ENCODE results near the gene PRDX5.

The PRDX5 gene

DNA sequence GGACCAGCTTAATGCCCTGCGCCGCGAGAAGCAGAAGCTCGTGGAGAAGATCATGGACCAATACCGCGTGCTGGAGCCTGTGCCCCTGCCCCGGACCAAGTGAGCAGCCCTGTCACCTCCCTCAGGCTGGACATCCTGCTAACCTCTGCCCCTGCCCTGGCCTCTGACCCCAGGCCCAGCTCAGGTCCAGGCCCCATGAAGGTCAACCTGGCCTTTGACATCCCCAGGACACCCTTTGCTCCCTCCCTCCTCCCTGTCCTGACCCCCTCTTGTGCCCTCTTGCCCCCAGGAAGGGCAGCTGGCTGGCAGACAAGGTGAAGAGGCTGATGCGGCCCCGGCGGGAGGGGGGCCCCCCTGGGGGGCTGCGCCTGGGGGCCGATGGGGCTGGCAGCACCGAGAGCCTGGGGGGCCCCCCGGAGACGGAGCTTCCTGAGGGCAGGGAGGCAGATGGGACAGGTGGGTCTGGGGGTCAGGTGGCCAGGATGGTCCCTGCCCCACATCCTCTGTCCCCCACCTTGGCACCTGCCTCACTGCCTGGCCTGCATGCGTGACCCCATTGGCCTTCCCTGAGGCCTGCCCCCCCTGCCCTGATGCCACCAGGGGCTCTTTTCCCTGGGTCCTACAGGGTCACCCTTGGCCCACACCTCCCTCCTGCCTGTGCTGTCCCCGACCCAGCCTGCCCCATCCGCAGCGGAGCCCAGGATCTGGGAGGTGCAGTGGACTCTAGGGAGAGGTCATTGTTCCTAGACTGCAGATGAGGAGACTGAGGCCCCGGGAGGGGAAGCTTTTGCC is 36.0 kb downstream of the PRDX5 start:
- Histone ChIP-seq H3K4me1 (ENCODE audit: control insufficient read depth, insufficient read depth, low read length, unreplicated experiment) (peaks cover 27% of the 10 kb centered on the region), H3K4me3 (ENCODE audit: low read depth, low read length) (no peak overlapping the region), H3K27ac (ENCODE audit: low read depth, low read length) (no peak overlapping the region), H3K27me3 (ENCODE audit: insufficient read depth, low read length) (no peaks in the 10 kb centered on the region), H3K79me2 (ENCODE audit: control insufficient read depth, insufficient read depth, low read length, unreplicated experiment) (no peaks in the 10 kb centered on the region), H3K36me3 (ENCODE audit: insufficient read depth, low read length) (no peaks in the 10 kb centered on the region), H2AFZ (ENCODE audit: low read length, unreplicated experiment) (no peak overlapping the region)

DNA sequence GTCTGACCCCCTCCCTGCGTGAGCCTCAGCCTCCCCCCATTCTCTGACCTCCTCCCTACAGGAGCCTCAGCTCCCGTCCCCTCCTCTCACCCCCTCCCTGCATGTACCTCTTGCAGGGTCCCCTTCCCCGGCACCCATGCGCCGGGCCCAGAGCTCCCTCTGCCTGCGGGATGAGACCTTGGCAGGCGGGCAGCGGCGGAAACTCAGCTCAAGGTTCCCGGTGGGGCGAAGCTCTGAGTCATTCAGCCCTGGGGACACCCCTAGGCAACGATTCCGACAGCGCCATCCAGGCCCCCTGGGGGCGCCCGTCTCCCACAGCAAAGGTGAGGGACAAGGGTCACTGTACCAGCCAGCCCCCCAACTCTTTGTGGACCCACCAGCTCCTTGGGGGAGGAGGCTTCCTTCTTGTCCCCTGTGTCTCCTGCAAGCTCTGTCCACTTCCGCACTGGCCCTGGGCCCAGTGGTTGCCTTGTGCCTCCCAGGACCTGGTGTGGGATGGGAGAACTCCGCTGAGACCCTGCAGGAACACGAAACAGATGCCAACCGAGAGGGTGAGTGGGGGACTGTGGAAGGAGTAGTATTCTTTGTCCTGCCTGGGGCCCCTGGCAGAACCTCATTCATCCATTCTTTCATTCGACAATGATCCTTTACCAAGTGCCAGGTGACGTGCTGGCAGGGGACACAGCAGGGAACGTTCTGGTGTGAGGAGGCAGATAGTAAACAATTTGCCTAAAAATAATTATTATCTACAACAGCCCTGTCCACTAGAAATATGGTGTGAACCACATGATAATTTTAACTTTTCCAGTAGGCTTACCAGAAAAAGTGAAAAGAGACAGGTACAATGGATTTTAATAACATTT is 37.4 kb downstream of the PRDX5 start:
- H3K36me3 ChIP-seq (ENCODE audit: insufficient read depth, low read length) = no peaks in the 10 kb centered on the region
- no peaks in the 10 kb centered on the region for H3K27me3 ChIP-seq (ENCODE audit: insufficient read depth, low read length)
- peaks cover 35% of the 10 kb centered on the region for H3K4me1 ChIP-seq (ENCODE audit: control insufficient read depth, insufficient read depth, low read length, unreplicated experiment)
- H3K79me2 ChIP-seq (ENCODE audit: control insufficient read depth, insufficient read depth, low read length, unreplicated experiment) = peaks cover 13% of the 10 kb centered on the region
- H3K27ac ChIP-seq (ENCODE audit: low read depth, low read length) = peak overlapping the region; percentile 15; the same call in 1 of the 2 replicates
- peak overlapping the region; percentile 78 for H2AFZ ChIP-seq (ENCODE audit: low read length, unreplicated experiment)
- peak overlapping the region; percentile 69 for H3K4me3 ChIP-seq (ENCODE audit: low read depth, low read length)

DNA sequence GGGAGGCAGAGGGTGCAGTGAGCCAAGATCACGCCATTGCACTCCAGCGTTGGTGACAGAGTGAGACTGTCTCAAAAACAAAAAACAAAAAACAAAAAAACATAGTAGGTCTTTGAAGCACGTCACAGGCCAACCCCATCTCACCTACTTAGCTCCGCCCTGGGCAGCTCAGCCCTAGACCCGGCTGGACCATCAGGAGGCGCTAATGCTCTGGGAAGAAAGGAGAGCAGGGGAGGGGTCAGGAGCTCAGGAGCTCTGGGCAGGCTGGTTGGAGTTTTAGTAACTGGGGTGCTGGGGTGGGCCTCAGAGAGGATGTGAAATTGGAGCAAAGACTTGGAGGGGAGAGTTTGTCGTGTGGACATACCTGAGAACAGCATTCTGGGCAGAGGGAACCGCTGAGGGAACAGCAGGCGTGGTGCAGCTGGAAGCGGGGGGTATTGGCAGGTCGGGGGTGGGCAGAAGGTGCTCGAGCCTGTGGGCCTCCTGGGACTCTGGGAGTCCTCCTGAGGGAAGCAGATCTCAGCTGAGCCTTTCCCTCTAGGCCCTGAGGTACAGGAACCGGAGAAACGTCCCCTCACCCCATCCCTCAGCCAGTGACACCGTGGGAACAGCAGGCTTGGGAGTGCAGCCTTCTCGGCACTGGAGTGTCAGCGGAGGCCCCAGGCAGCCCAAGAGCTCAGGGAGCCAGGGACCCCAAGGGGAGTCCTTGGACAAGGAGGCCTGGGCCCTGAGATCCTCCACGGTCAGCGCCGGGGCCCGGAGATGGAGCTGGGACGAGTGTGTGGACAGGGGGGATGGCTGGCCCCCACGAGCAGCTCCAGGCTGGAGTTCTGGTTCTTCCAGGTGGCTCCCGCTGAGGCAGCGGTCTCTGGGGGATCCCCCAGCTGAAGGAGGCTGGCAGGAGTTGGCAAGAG is 38.8 kb downstream of the PRDX5 start:
- peaks cover 39% of the 10 kb centered on the region for H3K4me1 ChIP-seq (ENCODE audit: control insufficient read depth, insufficient read depth, low read length, unreplicated experiment)
- no peak overlapping the region for H3K27ac ChIP-seq (ENCODE audit: low read depth, low read length)
- no peak overlapping the region for H2AFZ ChIP-seq (ENCODE audit: low read length, unreplicated experiment)
- H3K27me3 ChIP-seq (ENCODE audit: insufficient read depth, low read length) = no peaks in the 10 kb centered on the region
- H3K4me3 ChIP-seq (ENCODE audit: low read depth, low read length) = no peak overlapping the region
- peaks cover 22% of the 10 kb centered on the region for H3K79me2 ChIP-seq (ENCODE audit: control insufficient read depth, insufficient read depth, low read length, unreplicated experiment)
- H3K36me3 ChIP-seq (ENCODE audit: insufficient read depth, low read length) = peaks cover 5% of the 10 kb centered on the region; the same call in 1 of the 2 replicates

DNA sequence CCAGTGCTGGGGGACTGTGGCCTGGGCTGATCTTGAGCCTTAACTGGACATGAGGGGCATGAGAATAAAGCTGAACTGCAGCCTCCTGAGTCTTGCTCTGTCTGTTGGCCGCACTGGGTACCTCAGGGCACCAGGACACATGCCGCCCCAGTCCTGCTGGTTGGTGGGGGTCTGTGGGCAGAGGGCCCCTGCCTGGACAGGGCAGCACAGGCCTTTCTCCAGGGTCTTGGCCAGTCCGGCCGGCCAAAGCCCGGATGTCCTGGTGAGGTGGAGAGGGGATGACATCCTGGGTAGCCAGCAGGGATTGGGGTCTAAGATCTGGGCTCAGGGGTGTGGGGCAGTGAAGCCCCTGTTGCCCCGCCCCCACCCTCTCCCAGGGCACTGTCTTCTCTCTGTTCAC is 39.5 kb downstream of the PRDX5 start:
- Histone ChIP-seq H3K27ac (ENCODE audit: low read depth, low read length) (no peak overlapping the region), H3K4me1 (ENCODE audit: control insufficient read depth, insufficient read depth, low read length, unreplicated experiment) (peaks cover 39% of the 10 kb centered on the region), H2AFZ (ENCODE audit: low read length, unreplicated experiment) (no peak overlapping the region), H3K27me3 (ENCODE audit: insufficient read depth, low read length) (no peaks in the 10 kb centered on the region), H3K4me3 (ENCODE audit: low read depth, low read length) (no peak overlapping the region), H3K79me2 (ENCODE audit: control insufficient read depth, insufficient read depth, low read length, unreplicated experiment) (peaks cover 22% of the 10 kb centered on the region), H3K36me3 (ENCODE audit: insufficient read depth, low read length) (peaks cover 5% of the 10 kb centered on the region; the same call in 1 of the 2 replicates)

DNA sequence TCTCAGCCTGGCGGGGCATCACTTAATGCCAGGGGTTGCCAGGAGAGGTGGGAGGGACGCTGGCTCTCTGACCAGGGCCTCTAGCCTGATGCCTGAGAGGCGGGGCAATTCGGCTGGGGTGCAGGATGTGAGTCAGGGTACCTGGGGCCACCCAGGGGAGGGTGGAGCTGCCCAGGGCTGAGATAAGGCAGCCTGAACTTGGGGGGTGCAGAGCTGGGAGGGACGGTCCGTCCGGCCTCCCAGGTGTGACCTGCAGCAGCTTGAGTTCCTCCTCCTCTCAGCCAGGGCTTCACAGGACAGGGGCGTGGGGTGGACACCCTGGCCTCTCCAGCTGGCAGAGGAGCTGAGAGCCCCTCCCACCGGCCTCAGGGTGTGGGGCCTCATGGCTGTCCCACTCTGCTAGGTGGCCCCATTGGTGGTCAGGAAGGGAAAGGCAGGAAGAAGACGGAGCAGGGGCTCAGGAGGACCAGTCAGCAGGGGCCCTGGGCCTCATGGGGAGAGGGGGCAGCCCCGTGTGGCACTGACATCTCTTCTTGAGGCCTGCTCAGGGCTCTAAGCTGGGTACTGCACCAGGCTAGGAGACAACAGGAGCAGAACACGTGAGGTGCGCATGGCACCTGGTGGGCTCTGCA is 40.1 kb downstream of the PRDX5 start:
- 0 out of 2 replicates have a peak overlapping the region, but pooled peaks have one; percentile 55 for H3K27ac ChIP-seq (ENCODE audit: low read depth, low read length)

DNA sequence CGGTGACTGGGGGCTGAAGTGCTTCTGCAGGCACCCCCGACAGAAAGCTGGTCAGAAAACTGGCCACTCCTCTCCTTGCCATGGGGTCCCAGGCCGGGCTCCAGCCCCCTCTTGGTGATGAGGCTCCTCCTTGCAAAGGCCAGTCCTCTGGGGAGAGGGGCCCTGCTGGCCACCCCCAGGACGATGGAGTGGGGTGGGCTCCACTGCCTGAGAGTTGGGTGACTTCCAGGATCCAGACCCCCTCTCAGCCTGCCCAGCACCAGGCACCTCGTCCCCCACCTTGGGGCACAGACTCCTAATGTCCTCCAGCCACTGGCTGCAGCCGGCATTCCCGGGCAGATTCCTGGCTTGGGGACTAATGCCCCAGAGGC is 40.6 kb downstream of the PRDX5 start:
- peaks cover 5% of the 10 kb centered on the region; the same call in 1 of the 2 replicates for H3K36me3 ChIP-seq (ENCODE audit: insufficient read depth, low read length)
- peaks cover 39% of the 10 kb centered on the region for H3K4me1 ChIP-seq (ENCODE audit: control insufficient read depth, insufficient read depth, low read length, unreplicated experiment)
- peak overlapping the region; percentile 55 for H3K27ac ChIP-seq (ENCODE audit: low read depth, low read length)
- H3K79me2 ChIP-seq (ENCODE audit: control insufficient read depth, insufficient read depth, low read length, unreplicated experiment) = peaks cover 22% of the 10 kb centered on the region
- H3K4me3 ChIP-seq (ENCODE audit: low read depth, low read length) = peak overlapping the region; percentile 97
- H2AFZ ChIP-seq (ENCODE audit: low read length, unreplicated experiment) = peak overlapping the region; percentile 44
- H3K27me3 ChIP-seq (ENCODE audit: insufficient read depth, low read length) = no peaks in the 10 kb centered on the region

More for the DNA sequence above, 40.1 kb downstream of the PRDX5 start:
- H3K27me3 ChIP-seq (ENCODE audit: insufficient read depth, low read length) = no peaks in the 10 kb centered on the region
- H3K4me1 ChIP-seq (ENCODE audit: control insufficient read depth, insufficient read depth, low read length, unreplicated experiment) = peaks cover 39% of the 10 kb centered on the region
- H3K4me3 ChIP-seq (ENCODE audit: low read depth, low read length) = peak overlapping the region; percentile 97
- H3K79me2 ChIP-seq (ENCODE audit: control insufficient read depth, insufficient read depth, low read length, unreplicated experiment) = peaks cover 22% of the 10 kb centered on the region
- H2AFZ ChIP-seq (ENCODE audit: low read length, unreplicated experiment) = no peak overlapping the region
- H3K36me3 ChIP-seq (ENCODE audit: insufficient read depth, low read length) = peaks cover 5% of the 10 kb centered on the region; the same call in 1 of the 2 replicates

DNA sequence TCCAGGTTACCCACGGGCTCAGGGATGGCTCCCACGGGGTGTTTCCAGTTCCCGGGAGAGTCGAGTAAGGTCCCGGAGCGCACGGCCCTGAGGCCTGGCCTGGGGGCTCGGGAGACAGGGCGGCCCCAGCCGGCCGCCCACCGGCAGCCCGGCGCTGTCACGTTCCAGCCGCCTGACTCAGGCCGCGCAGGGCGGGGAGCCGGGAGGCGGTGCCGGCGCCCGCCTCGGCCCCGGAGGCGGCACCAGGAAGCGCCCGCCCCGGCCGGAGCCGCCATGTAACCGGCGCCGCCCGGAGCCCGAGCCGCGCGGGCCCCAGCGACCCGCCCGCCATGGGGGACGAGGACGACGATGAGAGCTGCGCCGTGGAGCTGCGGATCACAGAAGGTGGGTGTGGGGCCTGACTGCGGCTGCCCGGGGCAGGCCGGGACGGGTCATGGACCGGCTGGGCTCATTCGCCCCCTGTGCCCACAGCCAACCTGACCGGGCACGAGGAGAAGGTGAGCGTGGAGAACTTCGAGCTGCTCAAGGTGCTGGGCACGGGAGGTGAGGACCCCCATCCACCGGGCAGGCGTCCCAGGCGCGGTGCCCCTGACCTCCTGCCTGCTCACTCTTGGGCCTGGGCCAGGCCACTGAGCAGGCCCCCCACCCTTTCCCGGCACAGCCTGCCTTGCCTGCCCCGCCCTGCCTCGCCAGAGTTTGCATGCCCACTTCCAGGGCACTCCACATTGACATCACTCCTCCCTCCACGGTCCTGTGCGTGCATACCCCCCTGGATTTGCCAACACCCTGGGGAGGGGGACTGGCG is 41.2 kb downstream of the PRDX5 start, which contains the start of gene RPS6KA4:
TSS of gene RPS6KA4 (plus strand) at position 256 of the 805 bp plus-strand sequence. CDS start at position 330, 74 bp downstream.
- Histone ChIP-seq H3K27ac (ENCODE audit: low read depth, low read length) (peak within 1 kb of the TSS; percentile 55), H3K4me3 (ENCODE audit: low read depth, low read length) (peak within 1 kb of the TSS; percentile 97), H3K27me3 (ENCODE audit: insufficient read depth, low read length) (no peaks in the 10 kb centered on the region), H2AFZ (ENCODE audit: low read length, unreplicated experiment) (peak within 1 kb of the TSS; percentile 94), H3K4me1 (ENCODE audit: control insufficient read depth, insufficient read depth, low read length, unreplicated experiment) (peaks cover 39% of the 10 kb centered on the region), H3K79me2 (ENCODE audit: control insufficient read depth, insufficient read depth, low read length, unreplicated experiment) (peaks cover 22% of the 10 kb centered on the region), H3K36me3 (ENCODE audit: insufficient read depth, low read length) (peaks cover 5% of the 10 kb centered on the region; the same call in 1 of the 2 replicates)

DNA sequence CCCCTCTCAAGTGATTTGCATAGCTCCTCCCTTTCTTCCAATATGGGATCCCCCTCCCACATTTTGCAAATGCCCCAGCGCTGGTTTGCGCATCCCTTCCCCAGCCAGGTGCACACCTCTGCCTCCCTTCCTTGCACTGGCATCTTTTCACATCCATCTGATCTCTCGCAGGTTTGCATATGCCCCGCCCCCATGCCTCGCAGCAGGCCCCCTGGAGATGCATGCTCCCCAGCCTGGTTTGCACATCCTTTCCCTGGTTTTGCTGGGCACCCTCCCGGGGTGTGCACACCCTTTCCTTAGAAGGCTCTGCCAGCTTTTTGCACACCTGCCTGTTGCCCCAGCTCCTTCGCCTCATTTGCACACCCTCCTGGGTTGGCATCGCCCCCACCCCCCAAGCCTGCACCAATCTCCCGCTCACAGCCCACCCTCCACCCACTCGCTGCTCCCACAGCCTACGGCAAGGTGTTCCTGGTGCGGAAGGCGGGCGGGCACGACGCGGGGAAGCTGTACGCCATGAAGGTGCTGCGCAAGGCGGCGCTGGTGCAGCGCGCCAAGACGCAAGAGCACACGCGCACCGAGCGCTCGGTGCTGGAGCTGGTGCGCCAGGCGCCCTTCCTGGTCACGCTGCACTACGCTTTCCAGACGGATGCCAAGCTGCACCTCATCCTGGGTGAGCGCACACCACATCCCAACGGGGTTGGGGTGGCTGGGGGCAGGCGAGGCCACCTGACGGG is 42.0 kb downstream of the PRDX5 start:
- H2AFZ ChIP-seq (ENCODE audit: low read length, unreplicated experiment) = peak overlapping the region; percentile 94
- no peak overlapping the region for H3K27ac ChIP-seq (ENCODE audit: low read depth, low read length)
- peaks cover 5% of the 10 kb centered on the region; the same call in 1 of the 2 replicates for H3K36me3 ChIP-seq (ENCODE audit: insufficient read depth, low read length)
- peaks cover 36% of the 10 kb centered on the region for H3K4me1 ChIP-seq (ENCODE audit: control insufficient read depth, insufficient read depth, low read length, unreplicated experiment)
- H3K79me2 ChIP-seq (ENCODE audit: control insufficient read depth, insufficient read depth, low read length, unreplicated experiment) = peaks cover 22% of the 10 kb centered on the region
- peak overlapping the region; percentile 97 for H3K4me3 ChIP-seq (ENCODE audit: low read depth, low read length)
- H3K27me3 ChIP-seq (ENCODE audit: insufficient read depth, low read length) = no peaks in the 10 kb centered on the region

All from ACC112 (cell line).